ENCODE measurements around the gene HOXB5.

DNA sequence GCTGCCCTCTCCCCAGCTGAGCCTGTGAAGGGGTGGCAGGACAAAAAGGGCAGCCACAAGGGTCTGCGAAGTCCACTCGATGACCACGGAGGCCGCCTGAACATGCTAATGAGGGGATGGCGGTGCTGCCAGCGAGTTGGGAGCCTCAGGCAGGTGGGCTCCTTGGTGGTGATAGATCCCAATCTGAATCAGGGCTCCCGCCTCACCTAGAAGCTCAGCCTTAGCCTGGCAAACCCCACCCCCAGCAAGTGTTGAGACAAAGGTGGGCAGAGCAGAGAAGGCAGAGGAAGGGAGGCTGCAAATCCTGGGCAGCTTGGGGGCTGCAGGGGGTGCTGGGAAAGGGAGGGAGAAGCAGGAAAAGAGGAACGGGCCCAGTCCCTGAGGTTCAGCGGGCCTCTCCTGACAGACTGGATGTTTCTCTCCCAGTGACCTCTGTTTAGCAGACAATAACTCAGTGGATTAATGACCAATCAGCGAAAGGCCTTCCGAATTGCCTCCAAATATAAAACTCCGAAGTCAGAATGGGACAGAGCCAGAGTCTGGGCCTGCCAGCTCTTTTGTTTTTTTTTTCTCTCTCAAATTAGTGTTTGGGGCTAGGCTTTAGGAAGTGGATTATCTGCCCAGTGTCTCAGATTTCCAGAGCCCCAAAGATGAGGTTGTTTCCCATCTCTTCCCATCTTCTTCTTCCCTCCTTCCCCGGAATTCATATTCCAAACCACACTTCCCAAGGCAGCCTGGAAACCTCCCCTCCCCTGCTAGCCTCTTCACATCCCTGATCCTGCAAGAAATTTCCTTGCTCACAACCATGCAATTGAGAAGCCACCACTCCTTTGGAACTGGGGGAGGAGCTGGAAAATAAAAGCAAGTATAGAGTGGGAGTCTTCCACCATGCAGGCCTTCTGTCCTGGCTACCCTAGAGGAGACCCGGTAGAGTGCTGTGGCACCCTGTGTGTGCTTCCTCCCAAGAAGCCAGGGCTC, 33.5 kb downstream of the HOXB5 start:
- TF ChIP-seq, protein P1, sequence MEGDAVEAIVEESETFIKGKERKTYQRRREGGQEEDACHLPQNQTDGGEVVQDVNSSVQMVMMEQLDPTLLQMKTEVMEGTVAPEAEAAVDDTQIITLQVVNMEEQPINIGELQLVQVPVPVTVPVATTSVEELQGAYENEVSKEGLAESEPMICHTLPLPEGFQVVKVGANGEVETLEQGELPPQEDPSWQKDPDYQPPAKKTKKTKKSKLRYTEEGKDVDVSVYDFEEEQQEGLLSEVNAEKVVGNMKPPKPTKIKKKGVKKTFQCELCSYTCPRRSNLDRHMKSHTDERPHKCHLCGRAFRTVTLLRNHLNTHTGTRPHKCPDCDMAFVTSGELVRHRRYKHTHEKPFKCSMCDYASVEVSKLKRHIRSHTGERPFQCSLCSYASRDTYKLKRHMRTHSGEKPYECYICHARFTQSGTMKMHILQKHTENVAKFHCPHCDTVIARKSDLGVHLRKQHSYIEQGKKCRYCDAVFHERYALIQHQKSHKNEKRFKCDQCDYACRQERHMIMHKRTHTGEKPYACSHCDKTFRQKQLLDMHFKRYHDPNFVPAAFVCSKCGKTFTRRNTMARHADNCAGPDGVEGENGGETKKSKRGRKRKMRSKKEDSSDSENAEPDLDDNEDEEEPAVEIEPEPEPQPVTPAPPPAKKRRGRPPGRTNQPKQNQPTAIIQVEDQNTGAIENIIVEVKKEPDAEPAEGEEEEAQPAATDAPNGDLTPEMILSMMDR (conservative IDR thresholded peaks at IDR 0.05; ENCODE audit: low read length): no peak
- TF ChIP-seq EZH2phosphoT487 (IDR thresholded peaks at IDR 0.05; ENCODE audit: borderline replicate concordance): no peak

All from Loucy (cell line).